ENCODE results near the gene RAB13.

The RAB13 gene

DNA sequence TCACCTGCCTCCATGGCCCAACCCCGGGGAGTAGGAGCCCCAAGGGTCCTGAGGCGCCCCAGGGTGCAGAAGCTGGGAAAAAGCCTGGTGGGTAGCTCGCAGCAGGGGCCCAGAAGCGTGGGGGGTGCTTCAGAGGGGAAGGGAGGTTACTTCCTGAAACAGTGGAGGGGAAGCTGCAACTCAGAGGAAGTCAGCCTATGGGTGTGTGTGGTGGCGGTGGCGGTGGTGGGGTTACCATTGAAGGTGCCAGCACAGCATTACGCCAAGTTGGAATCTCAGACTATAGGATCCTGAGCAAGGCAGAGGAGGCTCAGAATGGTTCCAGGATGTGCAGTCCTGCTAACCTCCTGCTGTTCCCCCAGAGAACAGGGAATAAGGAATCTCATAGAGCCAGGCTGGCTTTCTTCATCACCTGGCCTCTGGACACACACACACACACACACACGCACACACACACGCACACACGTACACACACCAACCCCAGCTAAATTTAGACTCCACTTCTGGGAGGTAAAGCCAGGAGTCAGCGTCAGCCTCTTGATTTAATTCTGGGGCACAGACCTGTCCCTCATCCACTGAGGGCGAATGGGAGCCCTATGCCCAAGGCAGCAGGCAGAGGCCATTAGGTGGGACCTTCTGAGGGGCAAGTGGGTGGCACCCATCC is 40.9 kb downstream of the RAB13 start:
- Histone ChIP-seq H3K4me1 (ENCODE audit: control insufficient read depth, low read depth, low read length) (no peaks in the 10 kb centered on the region), H4K5ac (ENCODE audit: low read length) (no peak overlapping the region), H3K9ac (ENCODE audit: low read length) (peak overlapping the region; percentile 96), H2BK5ac (ENCODE audit: low read length) (no peak overlapping the region), H3K4me3 (ENCODE audit: low read length) (peak overlapping the region; percentile 85), H3K27me3 (ENCODE audit: insufficient read depth, low read length, poor library complexity) (no peaks in the 10 kb centered on the region), H3K79me1 (ENCODE audit: low read length) (peaks cover 14% of the 10 kb centered on the region), H2AK5ac (ENCODE audit: low read length) (no peak overlapping the region), H3K18ac (ENCODE audit: low read length) (peak overlapping the region; percentile 97), H3K4me2 (ENCODE audit: low read length) (peak overlapping the region; percentile 95), H3K56ac (ENCODE audit: low read length) (peak overlapping the region; percentile 97), H3K4ac (ENCODE audit: low read depth, low read length) (no peak overlapping the region), H3K79me2 (ENCODE audit: control insufficient read depth, insufficient read depth, low read length) (peaks cover 8% of the 10 kb centered on the region), H3K23ac (ENCODE audit: low read length) (peak overlapping the region; percentile 15), H2BK120ac (ENCODE audit: low read depth, low read length) (no peak overlapping the region), H2BK15ac (replicated peaks; ENCODE audit: low read depth) (no peak overlapping the region), H3K27ac (ENCODE audit: low read depth, low read length) (no peak overlapping the region), H4K8ac (ENCODE audit: low read depth, low read length) (no peak overlapping the region), H3K36me3 (ENCODE audit: control insufficient read depth, insufficient read depth, low read length) (peaks cover 7% of the 10 kb centered on the region)
- no CpG with 5 or more reads among the region's 12 CpGs for WGBS (ENCODE audit: extremely low coverage, insufficient coverage, low lambda C conversion rate)
- DNase-seq, result no peak

DNA sequence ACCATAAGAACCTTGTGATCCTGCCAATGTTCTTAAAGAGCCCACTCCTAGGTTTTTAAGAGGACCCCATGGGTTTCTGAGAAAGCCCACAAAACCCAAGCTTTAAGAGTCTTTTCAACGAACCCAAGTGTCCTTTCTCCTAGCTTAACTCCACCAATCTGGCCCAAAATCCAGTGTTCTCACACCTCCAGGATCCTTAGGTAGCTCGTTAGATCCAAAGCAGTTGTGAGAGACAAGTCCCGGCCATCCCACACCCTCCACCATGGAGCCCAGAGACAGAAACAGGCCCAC is 41.4 kb downstream of the RAB13 start:
- H3K4me3 ChIP-seq (ENCODE audit: low read length), result no peak overlapping the region
- peaks cover 9% of the 10 kb centered on the region for H3K36me3 ChIP-seq (ENCODE audit: control insufficient read depth, insufficient read depth, low read length)
- no peak for DNase-seq
- H3K18ac ChIP-seq (ENCODE audit: low read length), result no peak overlapping the region
- H2BK15ac ChIP-seq (replicated peaks; ENCODE audit: low read depth), result no peak overlapping the region
- H3K27ac ChIP-seq (ENCODE audit: low read depth, low read length), result no peak overlapping the region
- H3K79me1 ChIP-seq (ENCODE audit: low read length), result peaks cover 14% of the 10 kb centered on the region
- H3K23ac ChIP-seq (ENCODE audit: low read length), result no peak overlapping the region
- no peak overlapping the region for H2BK120ac ChIP-seq (ENCODE audit: low read depth, low read length)
- no peak overlapping the region for H3K4me2 ChIP-seq (ENCODE audit: low read length)
- peak overlapping the region; percentile 97 for H3K56ac ChIP-seq (ENCODE audit: low read length)
- no peak overlapping the region for H2AK5ac ChIP-seq (ENCODE audit: low read length)
- WGBS (ENCODE audit: extremely low coverage, insufficient coverage, low lambda C conversion rate), result no CpG with 5 or more reads among the region's 3 CpGs
- H3K9ac ChIP-seq (ENCODE audit: low read length), result no peak overlapping the region
- no peak overlapping the region for H4K5ac ChIP-seq (ENCODE audit: low read length)
- no peak overlapping the region for H4K8ac ChIP-seq (ENCODE audit: low read depth, low read length)
- no peaks in the 10 kb centered on the region for H3K27me3 ChIP-seq (ENCODE audit: insufficient read depth, low read length, poor library complexity)
- no peak overlapping the region for H3K4ac ChIP-seq (ENCODE audit: low read depth, low read length)
- no peak overlapping the region for H2BK5ac ChIP-seq (ENCODE audit: low read length)
- H3K79me2 ChIP-seq (ENCODE audit: control insufficient read depth, insufficient read depth, low read length), result peaks cover 8% of the 10 kb centered on the region
- H3K4me1 ChIP-seq (ENCODE audit: control insufficient read depth, low read depth, low read length), result no peaks in the 10 kb centered on the region

DNA sequence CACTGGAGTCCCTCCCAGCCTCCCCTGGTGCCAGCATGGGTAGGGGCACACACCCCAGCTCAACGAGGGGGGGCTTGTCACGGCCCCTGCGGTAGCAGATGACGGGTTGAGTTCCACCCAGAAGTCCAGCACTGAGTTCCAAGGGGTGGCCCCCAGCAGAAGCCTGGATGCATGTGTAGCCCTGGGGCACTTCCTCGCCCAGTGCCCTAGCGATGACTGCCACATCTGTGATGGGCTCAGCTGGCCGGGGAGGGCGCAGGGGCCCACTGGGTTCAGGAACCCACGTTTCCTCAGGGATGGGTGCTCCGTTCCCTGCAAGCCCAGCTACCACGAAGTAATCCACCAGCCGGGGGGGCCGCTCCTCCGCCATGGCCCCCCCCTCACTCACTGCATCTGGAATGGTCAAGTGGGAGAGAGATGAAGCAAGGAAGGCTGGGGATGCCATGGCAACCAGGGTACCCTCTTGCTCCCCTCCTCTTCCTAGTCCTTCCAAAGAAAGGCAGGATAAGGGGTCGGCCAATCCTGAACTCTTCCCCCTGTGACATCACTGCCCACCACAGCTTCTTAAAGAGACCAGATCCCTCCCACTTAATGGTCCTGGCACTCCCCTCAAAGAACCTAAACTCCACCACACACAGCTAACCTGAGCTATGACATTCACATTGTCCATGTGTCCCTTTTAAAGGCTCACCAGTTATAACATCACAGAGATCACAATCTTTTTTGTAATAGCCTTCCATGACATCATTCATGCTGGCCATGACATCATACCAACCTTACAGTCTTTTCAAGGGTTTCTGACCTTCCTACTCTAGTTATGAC is 41.9 kb downstream of the RAB13 start:
- peak; percentile 37 for DNase-seq
- WGBS (ENCODE audit: extremely low coverage, insufficient coverage, low lambda C conversion rate), result no CpG with 5 or more reads among the region's 15 CpGs
- no peaks in the 10 kb centered on the region for H3K27me3 ChIP-seq (ENCODE audit: insufficient read depth, low read length, poor library complexity)
- H3K79me2 ChIP-seq (ENCODE audit: control insufficient read depth, insufficient read depth, low read length), result peaks cover 8% of the 10 kb centered on the region
- no peak overlapping the region for H2BK120ac ChIP-seq (ENCODE audit: low read depth, low read length)
- no peak overlapping the region for H2BK5ac ChIP-seq (ENCODE audit: low read length)
- no peak overlapping the region for H3K4me2 ChIP-seq (ENCODE audit: low read length)
- H3K56ac ChIP-seq (ENCODE audit: low read length), result no peak overlapping the region
- H3K4me1 ChIP-seq (ENCODE audit: control insufficient read depth, low read depth, low read length), result no peaks in the 10 kb centered on the region
- H2AK5ac ChIP-seq (ENCODE audit: low read length), result no peak overlapping the region
- no peak overlapping the region for H3K18ac ChIP-seq (ENCODE audit: low read length)
- no peak overlapping the region for H4K5ac ChIP-seq (ENCODE audit: low read length)
- H2BK15ac ChIP-seq (replicated peaks; ENCODE audit: low read depth), result no peak overlapping the region
- no peak overlapping the region for H3K9ac ChIP-seq (ENCODE audit: low read length)
- no peak overlapping the region for H3K23ac ChIP-seq (ENCODE audit: low read length)
- no peak overlapping the region for H4K8ac ChIP-seq (ENCODE audit: low read depth, low read length)
- H3K79me1 ChIP-seq (ENCODE audit: low read length), result peaks cover 14% of the 10 kb centered on the region
- peaks cover 8% of the 10 kb centered on the region for H3K36me3 ChIP-seq (ENCODE audit: control insufficient read depth, insufficient read depth, low read length)
- no peak overlapping the region for H3K4me3 ChIP-seq (ENCODE audit: low read length)
- no peak overlapping the region for H3K4ac ChIP-seq (ENCODE audit: low read depth, low read length)
- H3K27ac ChIP-seq (ENCODE audit: low read depth, low read length), result no peak overlapping the region

DNA sequence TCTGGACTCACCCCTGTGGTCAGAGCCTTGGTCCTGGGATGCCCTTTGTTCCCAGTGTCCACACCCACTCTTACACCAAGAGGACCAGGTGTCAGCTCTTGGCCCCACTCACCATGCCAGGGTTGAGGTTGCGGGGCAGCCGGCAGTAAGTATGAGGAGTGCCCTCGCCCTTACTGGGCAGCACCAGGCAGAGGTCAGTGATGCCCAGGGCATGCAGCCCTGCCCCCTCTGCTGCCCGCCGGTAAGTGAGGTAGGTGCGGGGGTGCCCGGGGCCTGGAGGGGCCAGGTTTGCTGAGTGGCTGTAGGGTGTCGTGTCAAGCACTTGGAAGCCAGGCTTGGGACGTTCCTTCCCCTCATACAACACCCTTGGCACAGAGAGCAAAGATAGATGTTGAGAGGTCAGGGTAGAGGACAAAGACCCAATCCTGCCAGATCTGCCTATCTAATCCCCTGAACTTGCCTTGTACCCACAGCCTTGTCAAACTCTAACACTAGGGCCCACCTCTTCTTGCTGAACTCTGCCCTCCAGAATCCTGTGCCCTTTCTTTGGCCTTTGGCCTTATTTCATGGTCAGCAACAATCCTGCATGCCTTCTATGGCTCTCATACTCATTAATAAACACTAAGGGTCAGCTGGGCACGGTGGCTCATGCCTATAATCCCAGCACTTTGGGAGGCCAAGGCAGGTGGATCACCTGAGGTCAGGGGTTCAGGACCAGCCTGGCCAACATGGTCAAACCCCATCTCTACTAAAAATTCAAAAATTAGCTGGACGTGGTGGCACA is 43.2 kb downstream of the RAB13 start:
- H3K27me3 ChIP-seq (ENCODE audit: insufficient read depth, low read length, poor library complexity), result no peaks in the 10 kb centered on the region
- no peak overlapping the region for H3K9ac ChIP-seq (ENCODE audit: low read length)
- no peak for DNase-seq
- H3K27ac ChIP-seq (ENCODE audit: low read depth, low read length), result no peak overlapping the region
- H4K8ac ChIP-seq (ENCODE audit: low read depth, low read length), result no peak overlapping the region
- H3K18ac ChIP-seq (ENCODE audit: low read length), result no peak overlapping the region
- no peak overlapping the region for H3K56ac ChIP-seq (ENCODE audit: low read length)
- peaks cover 8% of the 10 kb centered on the region for H3K79me2 ChIP-seq (ENCODE audit: control insufficient read depth, insufficient read depth, low read length)
- no peak overlapping the region for H2BK5ac ChIP-seq (ENCODE audit: low read length)
- H2AK5ac ChIP-seq (ENCODE audit: low read length), result no peak overlapping the region
- H3K4me2 ChIP-seq (ENCODE audit: low read length), result no peak overlapping the region
- no peak overlapping the region for H2BK15ac ChIP-seq (replicated peaks; ENCODE audit: low read depth)
- H3K36me3 ChIP-seq (ENCODE audit: control insufficient read depth, insufficient read depth, low read length), result peaks cover 6% of the 10 kb centered on the region
- no peak overlapping the region for H3K23ac ChIP-seq (ENCODE audit: low read length)
- no peaks in the 10 kb centered on the region for H3K4me1 ChIP-seq (ENCODE audit: control insufficient read depth, low read depth, low read length)
- H4K5ac ChIP-seq (ENCODE audit: low read length), result no peak overlapping the region
- WGBS (ENCODE audit: extremely low coverage, insufficient coverage, low lambda C conversion rate), result no CpG with 5 or more reads among the region's 11 CpGs
- H3K79me1 ChIP-seq (ENCODE audit: low read length), result peaks cover 14% of the 10 kb centered on the region
- H3K4ac ChIP-seq (ENCODE audit: low read depth, low read length), result no peak overlapping the region
- no peak overlapping the region for H3K4me3 ChIP-seq (ENCODE audit: low read length)
- H2BK120ac ChIP-seq (ENCODE audit: low read depth, low read length), result no peak overlapping the region

DNA sequence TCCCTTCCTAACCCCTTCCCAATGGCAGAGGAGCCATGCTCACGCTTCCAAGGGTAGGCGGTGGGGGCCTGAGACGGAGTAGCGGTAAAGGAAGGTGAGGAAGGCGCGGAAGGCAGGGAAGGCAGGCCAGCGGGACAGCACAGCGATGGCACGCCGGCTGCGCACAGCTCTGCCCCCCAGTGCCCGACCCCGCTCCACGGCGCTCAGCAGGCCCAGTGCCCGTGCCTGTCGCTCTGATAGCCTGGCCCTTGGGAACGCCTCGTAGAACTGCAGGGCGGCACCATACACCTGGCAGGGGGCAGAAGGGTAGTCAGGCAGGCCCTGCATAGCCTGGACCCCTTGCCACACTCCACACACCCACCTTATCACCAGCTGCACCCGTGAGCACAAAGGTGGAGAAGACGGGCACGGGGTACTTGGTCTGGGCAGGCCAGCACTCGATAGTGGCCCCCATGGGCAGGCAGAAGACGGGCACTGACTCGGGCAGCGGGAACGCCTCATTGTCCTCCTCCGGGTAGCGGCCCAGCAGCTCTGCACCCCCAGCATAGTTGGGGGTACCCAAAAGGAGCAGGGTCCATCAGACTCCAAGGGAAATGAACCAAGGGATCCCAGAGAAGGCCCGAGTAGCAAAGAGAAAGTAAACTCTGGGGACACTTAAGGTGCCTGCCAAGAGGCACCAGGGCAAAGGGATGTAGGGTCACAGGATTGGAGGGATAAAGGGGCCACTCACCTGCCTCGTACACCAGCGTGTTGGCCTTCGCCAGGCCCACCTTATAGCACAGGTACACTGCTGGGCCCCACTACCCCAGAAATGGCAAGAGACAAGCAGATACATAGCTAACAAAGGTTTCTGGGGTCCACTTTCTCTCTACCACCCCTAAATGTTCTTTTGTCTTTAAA is 44.1 kb downstream of the RAB13 start:
- DNase-seq, result no peak
- H3K4me1 ChIP-seq (ENCODE audit: control insufficient read depth, low read depth, low read length), result no peaks in the 10 kb centered on the region
- H3K79me2 ChIP-seq (ENCODE audit: control insufficient read depth, insufficient read depth, low read length), result peaks cover 8% of the 10 kb centered on the region
- H3K27me3 ChIP-seq (ENCODE audit: insufficient read depth, low read length, poor library complexity), result no peaks in the 10 kb centered on the region
- H2BK15ac ChIP-seq (replicated peaks; ENCODE audit: low read depth), result no peak overlapping the region
- H3K56ac ChIP-seq (ENCODE audit: low read length), result no peak overlapping the region
- no peak overlapping the region for H2BK5ac ChIP-seq (ENCODE audit: low read length)
- H3K4me3 ChIP-seq (ENCODE audit: low read length), result no peak overlapping the region
- H2BK120ac ChIP-seq (ENCODE audit: low read depth, low read length), result no peak overlapping the region
- no peak overlapping the region for H3K23ac ChIP-seq (ENCODE audit: low read length)
- H3K27ac ChIP-seq (ENCODE audit: low read depth, low read length), result no peak overlapping the region
- H4K8ac ChIP-seq (ENCODE audit: low read depth, low read length), result no peak overlapping the region
- H3K36me3 ChIP-seq (ENCODE audit: control insufficient read depth, insufficient read depth, low read length), result peaks cover 10% of the 10 kb centered on the region
- no peak overlapping the region for H4K5ac ChIP-seq (ENCODE audit: low read length)
- peaks cover 14% of the 10 kb centered on the region for H3K79me1 ChIP-seq (ENCODE audit: low read length)
- H2AK5ac ChIP-seq (ENCODE audit: low read length), result no peak overlapping the region
- H3K9ac ChIP-seq (ENCODE audit: low read length), result no peak overlapping the region
- H3K4me2 ChIP-seq (ENCODE audit: low read length), result no peak overlapping the region
- no CpG with 5 or more reads among the region's 34 CpGs for WGBS (ENCODE audit: extremely low coverage, insufficient coverage, low lambda C conversion rate)
- no peak overlapping the region for H3K18ac ChIP-seq (ENCODE audit: low read length)
- no peak overlapping the region for H3K4ac ChIP-seq (ENCODE audit: low read depth, low read length)
